H9 (cell line): Measurements from ENCODE around the gene ZBTB47. TPM values are rescaled to one million over a fixed set of nuclear protein-coding genes. Genes with fewer than 3 reads are reported as not detected.

Experiments used
- DNase-seq: peaks from one replicate; pipeline ENCODE4 v3.0.0-alpha.2; 2017
- H2AFZ ChIP-seq: one replicate; pipeline ENCODE4 v1.6.1; 2013; ENCODE audit warnings: mild to moderate bottlenecking, low read length, control low read depth, moderate library complexity
- H2AK5ac ChIP-seq: 2 replicates; pipeline ENCODE4 v1.6.1; 2013; ENCODE audit warnings: low read length, control low read depth, mixed read lengths; ENCODE audit not compliant: insufficient read length
- H2BK120ac ChIP-seq: one replicate; pipeline ENCODE4 v1.6.1; 2013; ENCODE audit warnings: low read depth, mild to moderate bottlenecking, low read length, control low read depth, inconsistent platforms; ENCODE audit not compliant: poor library complexity, severe bottlenecking
- H2BK12ac ChIP-seq: 2 replicates; pipeline ENCODE4 v1.6.1; 2013; ENCODE audit warnings: low read length, control low read depth, mixed read lengths, low read depth; ENCODE audit not compliant: insufficient read length
- H2BK15ac ChIP-seq: 2 replicates; pipeline ENCODE4 v1.6.1; 2013; ENCODE audit warnings: low read depth, low read length, control low read depth
- H2BK20ac ChIP-seq: one replicate; pipeline ENCODE4 v1.6.1; 2013; ENCODE audit warnings: low read depth, mild to moderate bottlenecking, low read length, control low read depth, inconsistent platforms; ENCODE audit not compliant: poor library complexity, severe bottlenecking
- H2BK5ac ChIP-seq: 2 replicates; pipeline ENCODE4 v1.6.1; 2013; ENCODE audit warnings: low read length, control low read depth, mixed read lengths; ENCODE audit not compliant: insufficient read length
- H3K14ac ChIP-seq: 2 replicates; pipeline ENCODE4 v1.6.1; 2013; ENCODE audit warnings: low read length, control low read depth; ENCODE audit not compliant: insufficient read depth
- H3K18ac ChIP-seq: 2 replicates; pipeline ENCODE4 v1.6.1; 2013; ENCODE audit warnings: low read depth, mild to moderate bottlenecking, mixed read lengths, low read length, control low read depth; ENCODE audit not compliant: insufficient read length
- H3K23ac ChIP-seq: 2 replicates; pipeline ENCODE4 v1.6.1; 2013; ENCODE audit warnings: low read length, control low read depth, mixed read lengths, low read depth; ENCODE audit not compliant: insufficient read length
- H3K23me2 ChIP-seq: 2 replicates; pipeline ENCODE4 v1.6.1; 2013; ENCODE audit warnings: low read depth, mild to moderate bottlenecking, mixed read lengths, low read length, control low read depth; ENCODE audit not compliant: insufficient read length, poor library complexity, severe bottlenecking
- H3K27ac ChIP-seq: 2 replicates; pipeline ENCODE4 v1.5.1; 2013; ENCODE audit warnings: low read length, control low read depth, mixed read lengths, low read depth; ENCODE audit not compliant: insufficient read length
- H3K27me3 ChIP-seq: 2 replicates; pipeline ENCODE4 v1.6.1; 2013; ENCODE audit warnings: low read length, control low read depth, inconsistent platforms; ENCODE audit not compliant: insufficient read depth
- H3K4ac ChIP-seq: 2 replicates; pipeline ENCODE4 v1.6.1; 2013; ENCODE audit warnings: low read depth, mild to moderate bottlenecking, control low read depth, inconsistent platforms, low read length, moderate library complexity
- H3K4me1 ChIP-seq: 2 replicates; pipeline ENCODE4 v1.6.1; 2013; ENCODE audit warnings: low read length, control low read depth, inconsistent platforms; ENCODE audit not compliant: insufficient read depth
- H3K4me2 ChIP-seq: 2 replicates; pipeline ENCODE4 v1.6.1; 2013; ENCODE audit warnings: low read length, control low read depth, mixed read lengths; ENCODE audit not compliant: insufficient read length, insufficient read depth
- H3K56ac ChIP-seq: 2 replicates; pipeline ENCODE4 v1.6.1; 2013; ENCODE audit warnings: low read depth, mild to moderate bottlenecking, mixed read lengths, low read length, control low read depth; ENCODE audit not compliant: insufficient read length
- H3K79me1 ChIP-seq: 2 replicates; pipeline ENCODE4 v1.6.1; 2013; ENCODE audit warnings: low read depth, mild to moderate bottlenecking, moderate library complexity, low read length, control low read depth, inconsistent platforms; ENCODE audit not compliant: insufficient read depth, poor library complexity, severe bottlenecking
- H3K79me2 ChIP-seq: 2 replicates; pipeline ENCODE4 v1.6.1; 2013; ENCODE audit warnings: low read length, control low read depth, inconsistent platforms; ENCODE audit not compliant: insufficient read depth
- H3K9ac ChIP-seq: 2 replicates; pipeline ENCODE4 v1.6.1; 2013; ENCODE audit warnings: low read length, control low read depth, mixed read lengths; ENCODE audit not compliant: insufficient read length; ENCODE audit errors: extremely low read depth
- H3K9me3 ChIP-seq: one replicate; pipeline ENCODE4 v1.6.1; 2013; ENCODE audit warnings: low read depth, low read length, inconsistent platforms; ENCODE audit not compliant: control insufficient read depth
- H3T11ph ChIP-seq: one replicate; pipeline ENCODE4 v1.6.1; 2013; ENCODE audit warnings: mild to moderate bottlenecking, low read length, control low read depth, inconsistent platforms
- H4K20me1 ChIP-seq: one replicate; pipeline ENCODE4 v1.6.1; 2013; ENCODE audit not compliant: control insufficient read depth, insufficient read length, insufficient read depth
- H4K5ac ChIP-seq: 2 replicates; pipeline ENCODE4 v1.6.1; 2013; ENCODE audit warnings: low read depth, mild to moderate bottlenecking, mixed read lengths, low read length, control low read depth; ENCODE audit not compliant: insufficient read length
- H4K8ac ChIP-seq: replicated peaks from 2 replicates; pipeline ENCODE4 v1.6.1; 2013; ENCODE audit warnings: low read length, control low read depth, mixed read lengths, low read depth; ENCODE audit not compliant: insufficient read length
- H4K91ac ChIP-seq: 2 replicates; pipeline ENCODE4 v1.6.1; 2013; ENCODE audit warnings: low read depth, mild to moderate bottlenecking, moderate library complexity, mixed read lengths, low read length, control low read depth; ENCODE audit not compliant: insufficient read length
- H3K27ac Mint-ChIP-seq, 3 experiments: 2 replicates in 2 of 3; 3 replicates in 1 of 3; pipeline ENCODE4 v1.8.0; 2020 to 2021; ENCODE audit warnings: mixed read lengths in 3 of 3, mild to moderate bottlenecking in 1 of 3, moderate library complexity in 1 of 3
- H3K27me3 Mint-ChIP-seq: 2 replicates; pipeline ENCODE4 v1.8.0; 2021; ENCODE audit warnings: low read depth, mild to moderate bottlenecking, moderate library complexity, mixed read lengths
- H3K36me3 Mint-ChIP-seq, 3 experiments: 2 replicates in 2 of 3; 3 replicates in 1 of 3; pipeline ENCODE4 v1.8.0; 2020 to 2021; ENCODE audit warnings: low read depth in 3 of 3, mixed read lengths in 3 of 3; ENCODE audit not compliant: insufficient read depth in 1 of 3
- H3K4me1 Mint-ChIP-seq, 2 experiments: 2 replicates each; pipeline ENCODE4 v1.8.0; 2020; ENCODE audit warnings: mixed read lengths in 2 of 2
- H3K4me3 Mint-ChIP-seq, 2 experiments: 2 replicates in 1 of 2; 3 replicates in 1 of 2; pipeline ENCODE4 v1.8.0; 2020 to 2021; ENCODE audit warnings: mild to moderate bottlenecking in 2 of 2, mixed read lengths in 2 of 2, moderate library complexity in 1 of 2
- H3K9me3 Mint-ChIP-seq, 2 experiments: 2 replicates in 1 of 2; 3 replicates in 1 of 2; pipeline ENCODE4 v1.8.0; 2020; ENCODE audit warnings: mild to moderate bottlenecking in 2 of 2, mixed read lengths in 2 of 2, moderate library complexity in 1 of 2
- CTCF ChIP-seq: fragments of 200-600 bp; sonication (generic); conservative IDR thresholded peaks from 3 replicates; pipeline ENCODE4 v1.8.0; 2021; ENCODE audit warnings: antibody characterized with exemption, mild to moderate bottlenecking
- WGBS: extraction: QIAGEN DNeasy Blood & Tissue Kit; methylation state at CpG from one replicate; pipeline ENCODE4 v1.1.7; 2013; ENCODE audit warnings: missing lambda C conversion rate, low lambda C conversion rate, mixed read lengths; ENCODE audit not compliant: insufficient read length; ENCODE audit errors: extremely low coverage; 5-methylcytosine and 5-hydroxymethylcytosine counted together
- total RNA-seq: library from RNA; stranded (reverse); gene quantifications from 2 replicates; pipeline ENCODE4 v1.2.1, GENCODE V29; 2021

Gene ZBTB47
- total RNA-seq, 1 experiment from 2014 or later: 3.6 TPM

- H3K4me3 Mint-ChIP-seq: no peak overlapping the region
- H3K79me2 ChIP-seq: no peaks in the 10 kb centered on the region
- H3K56ac ChIP-seq: no peak overlapping the region
- no peak overlapping the region for H2BK15ac ChIP-seq
- no peak for DNase-seq
- H4K91ac ChIP-seq: no peak overlapping the region
- H3K27ac ChIP-seq: no peak overlapping the region
- H3K4me1 ChIP-seq: no peaks in the 10 kb centered on the region
- no peak overlapping the region for H3K4ac ChIP-seq
- H3K4me2 ChIP-seq: no peak overlapping the region
- H4K8ac ChIP-seq: no peak overlapping the region
- peak overlapping the region in 1 of 3 experiments; percentile 62; a peak in 2 of 7 replicates for H3K27ac Mint-ChIP-seq
- no peak overlapping the region for H3T11ph ChIP-seq
- no peaks in the 10 kb centered on the region for H3K23me2 ChIP-seq
- H3K4me1 Mint-ChIP-seq: peaks cover 11 to 22% of the 10 kb centered on the region in 2 experiments
- no CpG with 5 or more reads among the region's 8 CpGs for WGBS
- no peak for TF ChIP-seq CTCF
- H2AK5ac ChIP-seq: no peak overlapping the region
- no peaks in the 10 kb centered on the region for H4K20me1 ChIP-seq
- H3K9me3 ChIP-seq: no peaks in the 10 kb centered on the region
- H4K5ac ChIP-seq: no peak overlapping the region
- no peaks in the 10 kb centered on the region; the same call in 1 of the 2 replicates for H3K27me3 ChIP-seq
- no peak overlapping the region for H3K14ac ChIP-seq
- H3K36me3 Mint-ChIP-seq: no peaks in the 10 kb centered on the region; a peak in 1 of 7 replicates
- no peak overlapping the region for H3K23ac ChIP-seq
- H2BK5ac ChIP-seq: no peak overlapping the region
- no peak overlapping the region for H3K18ac ChIP-seq
- no peak overlapping the region for H2BK120ac ChIP-seq
- no peaks in the 10 kb centered on the region for H3K79me1 ChIP-seq
- H2BK12ac ChIP-seq: no peak overlapping the region
- no peak overlapping the region for H2AFZ ChIP-seq
- H3K9me3 Mint-ChIP-seq: no peaks in the 10 kb centered on the region
- H2BK20ac ChIP-seq: no peak overlapping the region
- H3K9ac ChIP-seq: no peak overlapping the region
- H3K27me3 Mint-ChIP-seq: peaks cover 2% of the 10 kb centered on the region; the same call in 1 of the 2 replicates
Observed at GRCh38 chr3:42704136-42704841, 50.8 kb downstream of the ZBTB47 start.
